HG03432 (cell line): Measurements from ENCODE around the gene WBP11.

ENCODE experiments used
- ATAC-seq: cut with Tn5 transposase; IDR thresholded peaks from one replicate; pipeline ENCODE4 v1.9.1; 2021; ENCODE audit warnings: mild to moderate bottlenecking, moderate library complexity; ENCODE audit not compliant: unreplicated experiment

Gene WBP11

DNA sequence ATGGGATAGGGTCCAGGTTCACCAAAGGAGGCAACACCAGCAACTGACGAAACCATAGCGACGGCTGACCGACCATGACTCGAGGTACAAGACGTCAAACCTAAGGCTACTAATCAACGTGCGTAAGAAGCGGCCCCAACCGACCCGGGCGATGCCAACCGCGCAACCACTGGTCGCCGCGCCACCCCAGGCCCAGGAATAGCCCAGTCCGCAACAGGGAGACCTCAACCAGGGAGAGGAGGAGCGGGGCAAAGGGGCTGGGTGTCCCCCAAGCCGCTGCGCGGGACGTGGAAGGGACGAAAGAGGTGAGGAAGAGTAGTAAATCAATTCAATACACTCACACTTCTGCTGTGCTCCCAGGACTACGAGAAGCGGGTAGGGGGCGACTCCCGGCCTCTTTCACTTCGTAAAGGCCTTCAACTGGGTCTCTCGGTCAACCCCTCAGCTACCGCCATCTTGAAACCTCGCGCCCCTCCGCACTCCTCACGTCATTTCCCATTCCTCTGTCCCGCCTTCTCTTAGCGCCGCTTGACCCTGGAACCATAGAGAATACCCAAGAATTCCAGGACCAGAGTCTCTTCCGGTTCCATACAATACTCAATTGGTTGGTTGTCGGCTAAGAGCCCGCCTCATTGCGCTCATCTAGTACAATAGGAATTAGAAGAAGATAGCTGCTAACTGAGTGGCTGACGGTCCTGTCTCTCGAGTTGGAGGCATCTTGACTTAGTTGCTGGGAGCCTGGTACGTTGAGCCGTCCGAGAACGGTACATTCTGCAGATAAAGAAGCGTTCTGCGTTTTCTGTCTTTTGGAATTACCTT is at the start of gene WBP11, which contains the start of gene C12orf60:
Gene WBP11, minus strand, starts transcription at position 468 of the 819 bp plus-strand sequence. CDS start 2,095 bp downstream, outside the sequence.
Gene C12orf60, plus strand, starts transcription at position 660 of the 819 bp plus-strand sequence. CDS start 19,266 bp downstream, outside the sequence.
- ATAC-seq = peak; percentile 99

DNA sequence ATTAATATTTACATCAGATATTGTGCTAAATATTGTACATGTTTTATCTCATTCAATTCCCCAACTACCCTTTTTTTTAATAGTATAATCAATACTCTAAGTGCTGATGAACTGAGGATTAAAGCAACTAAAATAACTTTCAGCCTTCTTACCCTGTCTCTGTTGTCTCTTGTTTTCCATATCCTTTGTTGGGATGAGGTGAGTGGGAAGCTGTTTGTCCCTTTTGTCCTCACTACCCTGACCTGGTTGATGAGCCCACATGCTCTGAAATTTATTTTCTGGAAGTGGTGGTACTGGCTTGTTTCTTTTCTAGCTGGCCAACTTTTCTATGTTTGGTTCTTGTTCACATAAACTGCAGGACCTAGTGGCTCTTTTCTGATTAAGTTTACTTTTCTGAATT is 49.6 kb upstream of the WBP11 start:
- ATAC-seq = no peak

DNA sequence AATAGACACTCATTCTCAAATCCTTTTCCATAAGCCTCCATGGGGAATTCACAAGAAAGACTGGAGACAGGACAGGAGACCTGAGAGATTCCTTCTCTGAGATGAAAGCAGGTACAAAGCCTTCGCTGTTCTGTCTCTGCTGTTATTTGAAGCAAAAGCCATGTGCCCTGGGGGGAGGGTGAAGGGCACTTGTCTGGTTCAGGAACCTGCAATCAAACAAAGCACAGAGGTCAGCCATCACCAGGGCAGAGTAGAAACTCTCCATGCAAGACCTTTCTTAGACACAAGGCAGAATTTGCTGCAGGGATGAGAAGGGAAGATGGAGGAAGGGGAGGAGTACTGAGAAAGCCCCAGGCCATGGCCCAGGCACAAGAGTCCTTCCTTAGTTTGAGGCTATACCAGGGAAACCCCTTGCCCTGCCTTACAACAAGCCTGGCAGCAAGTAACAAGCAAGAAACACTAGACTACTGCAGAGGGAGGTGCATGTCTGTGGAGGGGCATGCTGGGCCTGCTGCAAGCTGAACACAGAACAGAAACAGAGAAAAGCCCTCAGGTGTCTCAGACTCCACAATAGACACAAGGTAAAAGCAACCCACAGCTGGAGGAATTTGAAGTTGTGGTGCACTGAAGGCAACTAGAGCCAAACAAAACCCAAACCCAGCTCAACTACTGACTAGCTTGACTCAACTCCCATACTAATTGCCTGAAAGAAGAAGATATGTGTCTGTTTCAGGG is 47.8 kb upstream of the WBP11 start:
- ATAC-seq = peak; percentile 71

DNA sequence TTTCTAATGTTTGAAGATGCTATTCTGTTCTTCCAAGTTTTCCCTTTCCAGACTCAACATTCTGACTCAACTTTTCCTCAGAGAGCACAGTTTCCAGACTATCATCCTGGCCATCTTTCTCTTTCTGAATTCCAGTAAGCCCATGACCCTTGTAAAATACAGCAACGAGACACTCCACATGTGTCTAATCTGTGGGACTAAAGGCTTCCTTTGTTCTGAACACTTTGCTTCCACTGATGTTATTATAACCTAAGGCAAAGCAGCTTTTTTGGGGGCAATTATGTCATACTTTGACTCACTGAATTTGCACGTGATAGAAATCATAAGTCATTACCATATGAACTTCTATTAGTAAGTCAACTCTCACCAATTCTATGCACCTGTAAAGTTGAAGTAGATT is 46.4 kb upstream of the WBP11 start:
- no peak for ATAC-seq

DNA sequence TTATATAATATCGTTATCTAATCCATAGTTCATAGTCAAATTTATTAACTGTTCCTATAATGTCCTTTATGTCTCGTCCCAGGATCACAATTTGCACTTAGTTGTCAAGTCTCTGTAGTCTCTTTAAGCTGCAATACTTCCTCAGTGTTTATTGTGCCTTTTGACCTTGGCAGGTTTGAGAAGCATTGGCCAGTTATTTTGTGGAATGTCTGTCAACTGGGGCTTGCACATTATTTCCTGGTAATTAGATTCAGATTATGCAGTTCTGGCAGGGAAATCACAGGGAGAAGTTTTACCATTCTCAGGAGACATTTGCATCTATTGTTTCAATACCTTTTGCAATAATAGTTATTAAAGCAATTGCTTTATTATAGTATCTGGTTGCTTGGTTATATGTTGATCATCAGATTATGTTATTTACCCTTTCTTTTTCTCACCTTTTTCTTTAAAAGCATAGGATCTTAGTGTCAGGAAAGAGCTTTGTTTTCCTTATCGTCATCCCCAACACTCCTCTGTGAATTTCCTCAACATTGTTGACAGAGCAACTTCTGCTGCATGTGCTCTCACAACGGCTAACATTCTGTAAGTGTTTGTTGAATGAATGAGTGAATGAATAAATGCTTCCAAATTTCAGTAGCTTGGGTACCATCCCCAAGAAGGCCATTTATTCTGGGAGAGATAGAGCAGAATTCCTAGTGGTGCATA is 43.8 kb upstream of the WBP11 start:
- ATAC-seq = no peak

DNA sequence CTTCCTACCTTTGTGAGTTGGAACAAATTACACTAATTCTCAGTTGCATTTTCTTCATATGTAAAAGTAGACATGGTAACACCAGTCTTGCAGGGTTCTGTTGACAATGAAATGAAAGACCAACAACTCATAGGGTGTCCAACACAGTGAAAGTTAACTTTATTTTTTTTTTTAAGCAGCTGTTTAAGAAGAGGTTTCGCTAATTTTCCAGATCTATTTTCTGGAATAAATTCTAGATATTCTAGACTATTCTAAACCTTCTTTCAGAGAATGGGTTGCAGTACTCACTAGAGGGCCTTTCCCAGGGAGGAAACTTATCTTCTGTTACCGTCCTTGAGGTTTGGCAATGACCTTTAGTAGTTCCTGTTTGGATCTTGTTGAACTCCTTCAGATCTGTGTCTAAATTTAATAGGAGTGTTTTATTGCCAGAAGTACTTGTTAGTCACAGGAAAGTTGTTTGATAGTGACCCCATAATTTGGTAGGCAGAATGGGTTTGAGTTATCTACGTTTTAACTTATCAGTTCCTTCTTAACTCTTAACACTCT is 42.8 kb upstream of the WBP11 start:
- ATAC-seq = no peak

DNA sequence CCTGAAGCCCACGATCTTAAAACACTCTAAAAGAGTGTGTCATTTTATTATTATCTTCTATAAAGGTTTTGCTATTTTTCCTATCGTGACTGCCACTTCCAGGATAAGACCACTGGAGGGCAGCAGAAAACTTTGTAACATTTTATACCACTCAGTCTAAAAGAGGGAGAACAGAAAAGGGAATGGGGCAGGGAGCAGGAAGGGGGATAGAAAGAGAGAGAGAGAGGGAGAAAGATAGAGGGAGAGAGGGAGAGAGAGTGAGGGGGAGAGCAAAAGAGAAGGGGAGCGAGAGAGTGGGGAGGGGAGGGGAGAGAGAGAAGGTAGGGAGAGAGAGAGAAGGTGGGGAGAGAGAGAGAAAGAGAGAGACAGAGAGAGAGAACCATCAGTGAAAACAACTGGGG is 42.1 kb upstream of the WBP11 start:
- no peak for ATAC-seq

DNA sequence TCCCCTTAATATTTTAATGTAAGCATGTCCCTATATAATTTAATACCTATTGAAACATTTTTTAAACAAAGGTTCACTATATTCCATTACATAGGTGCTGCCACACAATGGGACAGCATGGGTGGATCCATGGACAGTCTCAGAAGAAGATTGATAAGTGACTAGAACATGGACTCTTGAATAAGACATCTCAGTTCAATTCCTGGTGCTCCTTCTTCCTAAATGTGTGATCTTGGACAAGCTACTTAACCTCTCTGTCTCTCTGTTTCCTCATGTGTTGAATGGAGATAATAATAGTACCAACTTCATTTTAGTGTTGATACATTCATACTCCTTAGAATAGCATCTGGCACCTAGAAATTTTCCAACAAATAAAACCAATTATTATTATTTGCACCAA is 41.1 kb upstream of the WBP11 start:
- no peak for ATAC-seq

DNA sequence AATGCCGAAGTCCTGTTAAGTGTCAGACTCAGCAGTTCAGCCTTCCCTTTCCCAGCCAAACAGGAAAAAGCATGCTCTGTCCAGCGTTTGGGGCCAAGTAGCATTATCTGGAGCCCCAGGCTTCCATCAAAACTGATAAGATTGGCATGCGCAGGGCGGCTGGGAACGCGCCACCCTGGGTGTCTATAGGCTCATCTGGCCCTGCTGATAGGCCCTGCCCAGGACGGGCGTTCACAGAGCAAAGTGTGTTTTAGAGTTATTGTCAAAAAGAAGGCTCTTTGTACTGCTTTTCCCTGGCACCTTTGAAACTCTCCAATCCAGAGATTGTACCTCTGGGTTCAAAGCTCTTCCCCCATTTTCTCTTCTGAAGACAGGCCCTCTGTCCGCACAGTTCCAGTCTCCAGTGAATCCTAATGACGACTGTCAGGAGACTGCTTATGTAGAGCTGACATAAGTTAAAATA is 40.2 kb upstream of the WBP11 start, which contains the start of gene ART4:
Gene ART4, minus strand, starts transcription at position 102 of the 463 bp plus-strand sequence. CDS start 413 bp downstream, outside the sequence.
- ATAC-seq = no peak

DNA sequence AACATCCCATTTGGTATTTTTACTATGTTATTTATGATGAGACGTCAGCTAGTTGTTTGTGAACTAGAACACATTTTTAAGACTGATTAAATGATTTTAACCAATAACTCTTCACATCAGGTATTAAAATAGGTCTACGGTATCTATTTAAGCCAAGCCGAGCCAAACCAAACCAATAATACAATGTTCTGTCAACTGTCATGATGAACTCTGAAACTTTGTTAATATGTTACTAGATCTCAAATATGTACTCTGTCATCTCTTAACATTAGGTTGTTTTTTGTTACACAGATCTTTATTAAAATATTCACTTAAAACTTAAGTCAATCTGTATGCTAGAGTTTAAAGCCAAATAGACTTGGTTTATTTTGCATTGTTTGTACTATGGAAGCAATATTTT is 39.0 kb upstream of the WBP11 start:
- ATAC-seq = no peak

DNA sequence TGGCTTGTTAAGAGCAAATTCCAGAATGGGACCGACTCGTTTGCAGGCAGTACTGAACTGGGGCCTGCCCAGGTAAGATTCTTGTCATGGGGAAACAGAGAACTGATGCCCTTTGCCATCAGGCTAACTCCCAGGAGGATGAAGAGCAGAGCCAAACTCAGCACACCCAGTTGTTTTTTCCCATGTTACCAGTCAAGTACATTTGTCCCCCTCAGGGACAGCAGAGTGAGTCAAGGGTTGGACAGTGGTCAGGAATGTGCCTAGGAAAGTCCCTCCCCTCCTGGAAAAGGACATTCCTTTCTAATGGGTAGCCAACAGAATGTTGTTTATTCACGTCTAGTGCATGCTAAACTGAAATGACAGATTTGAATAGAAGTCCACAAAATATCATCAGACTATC is 38.5 kb upstream of the WBP11 start:
- ATAC-seq = no peak

DNA sequence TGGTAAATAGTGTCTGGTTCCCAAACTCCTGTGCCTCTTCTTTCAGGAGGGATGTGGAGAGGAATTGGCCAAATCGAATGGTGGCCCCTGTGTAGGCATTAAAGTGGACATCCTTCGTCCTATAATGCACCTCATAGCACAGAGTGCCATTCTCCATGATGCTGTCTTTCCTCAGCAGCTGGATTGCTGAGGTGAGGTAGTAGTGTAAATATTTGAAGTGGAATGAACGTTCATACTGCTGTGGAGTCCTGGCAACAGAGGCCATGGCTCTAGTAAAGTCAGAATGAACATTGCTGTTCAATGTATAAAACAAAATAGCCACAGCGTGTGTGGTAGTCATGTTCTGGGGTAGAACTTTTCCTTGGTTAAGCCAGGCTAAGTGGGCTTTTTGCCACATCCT is 37.3 kb upstream of the WBP11 start:
- ATAC-seq = no peak

DNA sequence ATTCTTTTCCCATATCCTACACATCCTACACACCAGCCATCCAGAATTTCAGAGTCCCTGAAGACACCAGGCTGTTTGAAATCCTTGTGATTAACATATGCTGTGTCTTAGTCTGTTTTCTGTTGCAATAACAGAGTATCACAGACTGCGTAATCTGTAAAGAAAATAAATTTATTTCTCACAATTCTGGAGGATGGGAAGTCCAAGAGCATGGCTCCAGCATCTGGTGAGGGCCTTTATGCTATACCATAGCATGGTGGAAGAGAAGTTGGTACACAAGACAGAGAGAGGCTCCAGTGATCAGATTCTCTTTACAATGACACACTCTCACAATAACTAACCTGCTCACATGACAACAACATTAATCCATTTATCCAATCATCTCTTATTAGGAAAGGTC is 36.0 kb upstream of the WBP11 start:
- ATAC-seq = no peak

DNA sequence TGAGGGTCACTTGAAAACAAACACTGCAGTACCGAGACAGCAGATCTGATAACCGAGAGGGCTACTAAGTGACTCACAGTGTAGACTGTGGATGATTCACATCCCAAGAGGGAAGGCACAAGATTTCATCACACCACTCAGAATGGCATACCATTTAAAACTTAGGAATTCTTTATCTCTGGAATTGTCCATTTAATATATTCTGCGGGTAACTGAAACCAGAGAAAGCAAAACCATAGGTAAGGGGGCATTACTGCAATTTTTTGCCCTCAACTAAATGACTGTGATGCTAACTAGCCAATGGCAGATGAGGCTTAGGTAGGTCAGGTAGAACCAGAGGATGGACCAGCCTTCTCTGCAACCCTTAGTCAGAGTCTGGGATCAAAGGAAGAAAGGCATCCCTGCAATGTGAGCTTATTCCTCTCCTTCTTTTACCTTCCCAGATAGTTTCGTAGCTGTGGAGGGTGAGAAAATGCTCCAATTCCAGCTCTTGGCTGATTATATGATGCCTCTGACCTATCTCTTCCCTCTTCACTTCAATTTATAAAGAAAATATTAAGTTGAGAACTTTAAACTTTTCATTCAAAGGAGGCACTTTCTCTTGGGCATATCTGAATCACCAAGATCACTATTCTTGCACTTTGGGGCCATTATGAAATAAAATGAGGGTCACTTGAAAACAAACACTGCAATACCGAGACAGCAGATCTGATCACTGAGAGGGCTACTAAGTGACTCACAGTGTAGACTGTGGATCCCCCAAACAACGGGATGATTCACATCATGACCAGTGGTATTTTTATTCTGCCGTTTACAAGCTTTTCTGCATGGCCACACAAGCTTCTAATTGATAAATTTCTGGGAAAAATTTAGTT is 33.3 kb upstream of the WBP11 start:
- no peak for ATAC-seq

DNA sequence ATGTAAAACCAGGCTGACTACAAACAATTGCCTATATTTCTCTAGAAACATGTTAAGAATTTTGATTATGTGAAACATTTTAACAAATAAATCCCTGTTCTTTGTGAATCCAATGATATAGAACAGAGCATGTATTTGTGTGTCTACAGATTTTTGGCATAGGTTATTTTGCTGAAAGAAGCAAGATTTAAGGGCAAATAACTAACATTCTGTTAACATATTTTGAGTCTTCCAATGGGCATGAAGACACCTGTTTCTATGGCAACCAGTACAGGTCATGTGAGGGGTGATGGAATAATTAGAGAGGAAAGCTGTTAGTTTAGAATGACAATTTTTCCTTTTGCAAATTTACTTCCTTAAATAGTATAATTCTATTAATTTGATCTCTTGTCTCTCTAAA is 31.2 kb upstream of the WBP11 start:
- no peak for ATAC-seq

DNA sequence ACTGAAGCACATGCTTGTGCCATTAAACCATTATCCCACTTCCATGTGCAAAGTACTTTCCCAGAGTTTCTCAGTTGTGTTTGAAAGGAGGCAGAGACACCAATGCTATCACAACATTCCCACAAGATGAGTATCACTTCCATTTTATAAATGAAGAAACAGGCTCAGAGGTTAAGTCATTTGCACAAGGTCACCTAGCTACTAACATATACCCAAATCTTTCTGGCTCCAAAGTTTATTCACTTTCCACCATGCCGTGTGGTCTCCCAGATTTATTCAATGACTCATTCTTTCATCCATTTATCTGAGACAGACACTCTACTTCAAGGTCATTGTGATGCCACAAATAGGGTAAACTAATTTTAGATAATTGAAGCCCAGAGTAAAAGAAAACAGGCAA is 30.7 kb upstream of the WBP11 start:
- ATAC-seq = no peak

DNA sequence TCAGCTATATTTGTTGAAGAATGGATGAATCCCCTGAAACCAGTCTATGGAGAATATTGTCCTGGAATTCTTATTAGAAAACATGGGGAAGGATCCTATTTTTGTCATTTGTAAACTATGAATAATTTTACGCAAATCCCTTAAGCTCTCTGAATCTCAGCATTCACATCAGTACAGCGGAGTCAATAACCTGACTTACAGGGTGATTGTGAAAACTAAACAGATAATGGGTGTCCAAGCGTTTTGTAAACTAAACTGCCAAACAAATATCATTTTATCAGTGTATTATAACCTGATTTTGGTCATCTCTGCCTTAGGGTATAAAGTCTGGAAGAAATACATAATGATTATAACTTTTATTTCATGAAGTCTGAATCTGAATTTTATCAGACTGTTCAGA is 30.1 kb upstream of the WBP11 start:
- ATAC-seq = no peak

DNA sequence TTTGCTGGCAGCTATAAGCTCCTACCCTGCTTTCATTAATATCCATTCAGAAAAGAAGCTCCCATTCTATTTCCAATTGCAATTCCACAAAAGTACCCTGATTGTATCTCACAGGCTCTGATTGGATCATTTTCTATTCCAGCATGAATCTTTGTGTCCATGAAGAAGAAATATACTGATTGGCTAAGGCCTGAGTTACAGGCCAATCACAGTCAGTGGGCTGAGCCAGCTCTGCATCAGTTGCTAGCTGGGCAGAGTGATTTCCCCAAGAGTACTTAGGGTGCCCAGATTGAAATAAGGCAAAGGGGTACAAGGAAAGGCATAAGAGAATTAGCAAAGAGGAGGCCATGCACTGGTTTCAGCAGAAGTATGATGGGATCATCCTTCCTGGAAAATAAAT is 25.6 kb upstream of the WBP11 start:
- peak; percentile 68 for ATAC-seq

DNA sequence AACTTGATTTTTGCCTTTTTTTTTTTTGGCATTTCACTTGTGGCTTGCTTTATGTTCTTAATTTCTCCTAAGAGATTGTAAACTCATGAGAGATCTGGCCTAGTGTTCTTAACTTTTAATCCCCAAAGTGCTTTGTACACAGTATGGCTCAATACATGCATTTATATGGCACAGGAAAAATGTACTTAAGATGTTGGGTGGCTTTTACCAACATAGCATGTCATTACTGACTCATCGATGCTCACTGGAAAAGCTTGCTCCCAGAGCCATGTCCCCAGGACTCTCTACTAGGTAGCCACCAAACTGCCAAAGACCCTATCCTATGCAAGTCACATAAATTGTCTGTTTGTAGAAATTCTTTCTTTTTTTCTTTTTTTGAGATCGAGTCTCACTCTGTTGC is 23.8 kb upstream of the WBP11 start:
- ATAC-seq = no peak

DNA sequence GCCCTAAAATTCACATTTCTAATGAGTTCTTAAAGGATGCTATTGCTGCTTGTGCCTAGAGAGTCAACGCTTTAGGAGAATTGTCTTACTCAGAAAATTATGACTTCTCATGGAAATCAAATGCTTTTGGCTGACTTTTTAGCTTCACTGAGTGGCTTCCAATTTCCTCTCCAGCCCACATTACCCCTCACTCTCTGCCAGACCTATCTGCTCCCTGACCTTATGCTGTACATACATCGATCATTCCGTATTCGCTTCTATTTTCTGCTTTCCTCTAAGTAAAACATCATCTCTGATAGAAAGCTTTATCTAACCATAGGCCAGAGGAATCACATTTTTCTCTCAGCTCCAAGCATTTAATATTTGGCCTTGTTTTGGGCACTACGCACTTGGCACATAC is 23.2 kb upstream of the WBP11 start:
- ATAC-seq = no peak
